H1 (cell line): ENCODE data around the gene EVC2. TPM values are rescaled to one million over a fixed set of nuclear protein-coding genes. Genes with fewer than 3 reads are reported as not detected.

Source experiments
- CTCF ChIA-PET: fragments of 300-600 bp; sonication (Branson Sonifier 250); formaldehyde crosslinking; loops from one replicate; lab custom pipeline; 2021; ENCODE audit not compliant: partially characterized antibody; lab: Charles Lee
- POLR2A ChIA-PET: fragments of 300-600 bp; sonication (Branson Sonifier 250); formaldehyde crosslinking; loops from one replicate; lab custom pipeline; 2021; ENCODE audit warnings: inconsistent platforms; ENCODE audit not compliant: partially characterized antibody; lab: Charles Lee
- DNase-seq, 2 experiments: peaks; one replicate each; pipeline versions ENCODE4 v3.0.0 to v3.0.0-alpha.2; 2010 to 2022; ENCODE audit warnings: low spot score in 2 of 2, low read depth in 1 of 2, mixed read lengths in 1 of 2
- FAIRE-seq: peaks from 2 replicates; lab custom pipeline; 2011; peaks lifted over from hg19 to GRCh38; lab: Jason Lieb, UNC
- H2AFZ ChIP-seq: 2 replicates; pipeline ENCODE4 v1.8.1; 2012; ENCODE audit warnings: low read length, inconsistent platforms
- H2AK5ac ChIP-seq: 2 replicates; pipeline ENCODE4 v1.6.1; 2013; ENCODE audit warnings: low read depth, low read length
- H2BK120ac ChIP-seq: replicated peaks from 2 replicates; pipeline ENCODE3; 2013; ENCODE audit warnings: low read depth, low read length, inconsistent platforms
- H2BK12ac ChIP-seq: 2 replicates; pipeline ENCODE4 v1.6.1; 2013; ENCODE audit warnings: low read depth, low read length
- H2BK15ac ChIP-seq: 2 replicates; pipeline ENCODE4 v1.6.1; 2013; ENCODE audit warnings: low read length
- H2BK20ac ChIP-seq: 2 replicates; pipeline ENCODE4 v1.6.1; 2013; ENCODE audit warnings: low read length
- H2BK5ac ChIP-seq: 2 replicates; pipeline ENCODE4 v1.6.1; 2013; ENCODE audit warnings: low read depth, low read length
- H3K14ac ChIP-seq: 2 replicates; pipeline ENCODE4 v1.6.1; 2013; ENCODE audit warnings: inconsistent platforms; ENCODE audit not compliant: insufficient read length
- H3K18ac ChIP-seq: 2 replicates; pipeline ENCODE4 v1.6.1; 2013; ENCODE audit warnings: low read length; ENCODE audit errors: extremely low read depth
- H3K23ac ChIP-seq: 2 replicates; pipeline ENCODE4 v1.6.1; 2013; ENCODE audit warnings: inconsistent platforms; ENCODE audit not compliant: insufficient read length
- H3K23me2 ChIP-seq: 2 replicates; pipeline ENCODE4 v1.6.1; 2013; ENCODE audit warnings: low read depth, low read length
- H3K27ac ChIP-seq: 2 replicates; pipeline ENCODE4 v1.6.1; 2011; ENCODE audit warnings: low read depth, low read length, inconsistent platforms
- H3K27me3 ChIP-seq, 4 experiments: replicated peaks in 1 of 4; 1 replicate in 1 of 4; 2 replicates in 3 of 4; pipeline versions ENCODE4 v1.6.1 to v1.8.1; 2011 to 2013; ENCODE audit warnings: low read length in 3 of 4, mild to moderate bottlenecking in 3 of 4, inconsistent platforms in 2 of 4, mixed read lengths in 2 of 4, moderate library complexity in 1 of 4; ENCODE audit not compliant: control insufficient read depth in 3 of 4, insufficient read depth in 3 of 4; ENCODE audit errors: extremely low read depth in 1 of 4
- H3K36me3 ChIP-seq, 4 experiments: 2 replicates each; pipeline versions ENCODE4 v1.6.1 to v1.8.1; 2011 to 2013; ENCODE audit warnings: mild to moderate bottlenecking in 4 of 4, low read length in 3 of 4, moderate library complexity in 2 of 4, control low read depth in 1 of 4, inconsistent platforms in 1 of 4; ENCODE audit not compliant: insufficient read depth in 4 of 4, control insufficient read depth in 2 of 4
- H3K4ac ChIP-seq: replicated peaks from 2 replicates; pipeline ENCODE3; 2013; ENCODE audit warnings: low read length, low read depth, mixed read lengths, inconsistent platforms; ENCODE audit not compliant: insufficient read length
- H3K4me1 ChIP-seq, 4 experiments: replicated peaks in 1 of 4; 1 replicate in 1 of 4; 2 replicates in 3 of 4; pipeline versions ENCODE4 v1.6.1 to v1.8.1; 2011 to 2013; ENCODE audit warnings: low read length in 3 of 4, inconsistent platforms in 2 of 4, mixed read lengths in 1 of 4; ENCODE audit not compliant: insufficient read depth in 4 of 4, control insufficient read depth in 3 of 4
- H3K4me2 ChIP-seq, 2 experiments: 2 replicates each; pipeline versions ENCODE4 v1.6.1 to v1.8.1; 2011 to 2013; ENCODE audit warnings: low read depth in 2 of 2, low read length in 2 of 2, control low read depth in 1 of 2, inconsistent platforms in 1 of 2, mild to moderate bottlenecking in 1 of 2; ENCODE audit not compliant: insufficient read depth in 1 of 2
- H3K4me3 ChIP-seq, 4 experiments: fragments of 200-600, 300-600 bp in 1 of 4; sonication (generic), shearing (Covaris generic), sonication (Bioruptor Twin) in 1 of 4; 2 replicates each; pipeline versions ENCODE4 v1.5.1 to v1.8.1; 2011 to 2016; ENCODE audit warnings: low read length in 4 of 4, low read depth in 3 of 4, control low read depth in 2 of 4, inconsistent platforms in 2 of 4, mild to moderate bottlenecking in 2 of 4, mixed read lengths in 1 of 4, moderate library complexity in 1 of 4; ENCODE audit not compliant: insufficient read depth in 2 of 4; ENCODE audit errors: extremely low read depth in 1 of 4
- H3K56ac ChIP-seq: replicated peaks from 2 replicates; pipeline ENCODE3; 2013; ENCODE audit warnings: low read depth, mild to moderate bottlenecking, mixed read lengths, low read length, inconsistent platforms; ENCODE audit not compliant: insufficient read length
- H3K79me1 ChIP-seq: 2 replicates; pipeline ENCODE4 v1.6.1; 2013; ENCODE audit warnings: low read depth, low read length, control low read depth
- H3K79me2 ChIP-seq, 2 experiments: 2 replicates each; pipeline versions ENCODE4 v1.6.1 to v1.8.1; 2012 to 2013; ENCODE audit warnings: low read length in 2 of 2, mild to moderate bottlenecking in 2 of 2, inconsistent platforms in 1 of 2; ENCODE audit not compliant: insufficient read depth in 2 of 2, control insufficient read depth in 1 of 2
- H3K9ac ChIP-seq, 4 experiments: replicated peaks in 1 of 4; 1 replicate in 1 of 4; 2 replicates in 3 of 4; pipeline versions ENCODE4 v1.6.1 to v1.8.1; 2011 to 2013; ENCODE audit warnings: low read depth in 3 of 4, low read length in 3 of 4, control low read depth in 2 of 4, mild to moderate bottlenecking in 2 of 4, moderate library complexity in 2 of 4, inconsistent platforms in 1 of 4; ENCODE audit errors: extremely low read depth in 1 of 4
- H3K9me3 ChIP-seq, 2 experiments: 2 replicates each; pipeline versions ENCODE4 v1.6.1 to v1.8.1; 2012 to 2013; ENCODE audit warnings: mild to moderate bottlenecking in 2 of 2, moderate library complexity in 2 of 2, control low read depth in 1 of 2, inconsistent platforms in 1 of 2, low read depth in 1 of 2, low read length in 1 of 2, mixed read lengths in 1 of 2; ENCODE audit not compliant: insufficient read depth in 2 of 2
- H4K20me1 ChIP-seq, 2 experiments: replicated peaks in 1 of 2; 2 replicates each; pipeline versions ENCODE3 to v1.8.1; 2011 to 2013; ENCODE audit warnings: inconsistent platforms in 2 of 2, low read length in 2 of 2, mild to moderate bottlenecking in 1 of 2; ENCODE audit not compliant: insufficient read depth in 2 of 2, control insufficient read depth in 1 of 2
- H4K5ac ChIP-seq: 2 replicates; pipeline ENCODE4 v1.6.1; 2013; ENCODE audit warnings: low read length, low read depth, mixed read lengths, inconsistent platforms; ENCODE audit not compliant: insufficient read length
- H4K8ac ChIP-seq: 2 replicates; pipeline ENCODE4 v1.8.0; 2013; ENCODE audit warnings: mild to moderate bottlenecking, moderate library complexity, low read length, inconsistent platforms; ENCODE audit not compliant: insufficient read depth; ENCODE audit errors: extremely low read depth
- H4K91ac ChIP-seq: replicated peaks from 2 replicates; pipeline ENCODE3; 2013; ENCODE audit warnings: low read length, mixed read lengths, inconsistent platforms; ENCODE audit not compliant: insufficient read length
- SRF ChIP-seq: IDR thresholded peaks from 2 replicates; pipeline ENCODE4 v1.6.1; 2011; ENCODE audit warnings: mild to moderate bottlenecking, low read depth, low read length, moderate library complexity
- TAF7 ChIP-seq: optimal IDR thresholded peaks from 2 replicates; pipeline ENCODE3; 2011; ENCODE audit warnings: low read depth, mild to moderate bottlenecking, inconsistent platforms, low read length, moderate library complexity, borderline replicate concordance
- TBP ChIP-seq: IDR thresholded peaks from 2 replicates; pipeline ENCODE4 v1.6.1; 2011; ENCODE audit warnings: low read depth, low read length, improper control_type of control experiment
- WGBS, 2 experiments: shearing (Covaris generic) in 1 of 2; methylation state at CpG; one replicate each; pipeline versions ENCODE4 v1.1.6 to v1.1.7; 2013 to 2015; ENCODE audit warnings: low lambda C conversion rate in 2 of 2, mixed read lengths in 2 of 2, inconsistent platforms in 1 of 2, low coverage in 1 of 2, missing lambda C conversion rate in 1 of 2; ENCODE audit not compliant: insufficient replicate concordance in 2 of 2, insufficient coverage in 1 of 2, insufficient read length in 1 of 2; ENCODE audit errors: extremely low coverage in 1 of 2, missing lambda C conversion rate in 1 of 2; 5-methylcytosine and 5-hydroxymethylcytosine counted together
- polyA plus RNA-seq, 7 experiments: library from polyadenylated mRNA; depleted of rRNA in 3 of 7; stranded (reverse) in 5 of 7; unstranded in 2 of 7; fragments of >200 nt in 5 of 7; fragments of 200-250 nt in 2 of 7; gene quantifications; 1 replicate in 5 of 7; 2 replicates in 1 of 7; 4 replicates in 1 of 7; pipeline versions ENCODE4 v1.2.1 to v1.2.3, GENCODE V29; 2011 to 2013; ENCODE audit warnings: missing spikeins in 2 of 7, mixed read lengths in 2 of 7
- total RNA-seq: library from RNA; stranded (reverse); fragmentation: NEBNext Ultra II Directional; extraction: Animal tissue kit (Norgen Biotek cat#: 25700); gene quantifications from 2 replicates; pipeline ENCODE4 v1.2.1, GENCODE V29; 2021

Gene EVC2
- total and polyA plus RNA-seq, 2 of the 8 experiments (the other 6 are each of a cell fraction or from before 2014, with no cell fraction given): 0.73 to 5.9 TPM

DNA sequence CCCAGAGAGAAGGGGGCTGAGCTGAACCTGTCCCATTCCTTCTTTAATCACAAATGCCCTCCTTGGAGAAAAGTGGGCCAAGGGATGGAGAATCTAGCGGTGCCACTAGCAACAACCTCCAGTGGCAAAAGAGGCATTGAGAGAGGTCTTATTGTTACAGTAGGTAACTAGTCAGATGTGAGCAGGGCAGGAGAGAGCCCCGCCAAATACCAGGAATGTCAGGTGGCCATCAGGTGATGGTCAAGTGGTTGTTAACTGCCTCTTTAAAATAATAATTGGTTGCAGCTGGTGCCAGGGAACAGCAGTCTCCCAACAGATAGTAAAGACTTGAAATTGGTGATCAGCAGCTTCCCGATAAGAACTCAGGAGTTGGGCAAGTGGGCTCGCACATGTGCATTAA, 116.1 kb downstream of the EVC2 start:
- H2BK120ac ChIP-seq: peak overlapping the region; percentile 64
- TF ChIP-seq SRF (no peak), TBP (no peak), TAF7 (no peak)
- H3K23ac ChIP-seq: no peak overlapping the region
- H2BK15ac ChIP-seq: peak overlapping the region; percentile 61; the same call in 1 of the 2 replicates
- no peak overlapping the region for H4K8ac ChIP-seq
- H3K27ac ChIP-seq: no peak overlapping the region
- H4K5ac ChIP-seq: no peak overlapping the region
- H3K9ac ChIP-seq: no peak overlapping the region
- H4K20me1 ChIP-seq: no peaks in the 10 kb centered on the region
- H3K4me2 ChIP-seq: peak overlapping the region; percentile 33 to 35; a peak in 2 of 4 replicates
- H2BK12ac ChIP-seq: 0 out of 2 replicates have a peak overlapping the region, but pooled peaks have one; percentile 50
- FAIRE-seq (no peak), DNase-seq (no peak)
- WGBS, 2 experiments: 68% methylated on average over 4 of the region's 4 CpGs; no CpG with 5 or more reads in 1 of the 2 experiments
- peak overlapping the region; percentile 66; the same call in 1 of the 2 replicates for H2BK5ac ChIP-seq
- peaks cover 0 to 13% (median 1%) of the 10 kb centered on the region in 4 experiments; a peak in 3 of 7 replicates for H3K4me1 ChIP-seq
- ChIA-PET CTCF (interaction anchor here (1.8 kb wide), 1 partner anchor 42 kb away, joined by 4 read pairs; no protein-coding TSS in a partner anchor), POLR2A (no interaction called here)
- peak overlapping the region; percentile 61; the same call in 1 of the 2 replicates for H2BK20ac ChIP-seq
- no peak overlapping the region for H3K14ac ChIP-seq
- no peak overlapping the region for H2AFZ ChIP-seq
- no peaks in the 10 kb centered on the region; the same call in 1 of the 2 replicates for H3K23me2 ChIP-seq
- no peak overlapping the region for H3K56ac ChIP-seq
- H3K79me2 ChIP-seq: no peaks in the 10 kb centered on the region
- H4K91ac ChIP-seq: no peak overlapping the region
- peaks cover 0 to 19% (median 3%) of the 10 kb centered on the region in 4 experiments; a peak in 2 of 8 replicates for H3K36me3 ChIP-seq
- H2AK5ac ChIP-seq: 0 out of 2 replicates have a peak overlapping the region, but pooled peaks have one; percentile 53
- peak overlapping the region in 1 of 4 experiments; percentile 3; a peak in 1 of 8 replicates for H3K4me3 ChIP-seq
- H3K9me3 ChIP-seq: peaks cover 27 to 41% of the 10 kb centered on the region in 2 experiments
- H3K79me1 ChIP-seq: no peaks in the 10 kb centered on the region
- H3K18ac ChIP-seq: peak overlapping the region; percentile 71; the same call in 1 of the 2 replicates
- no peaks in the 10 kb centered on the region for H3K27me3 ChIP-seq
- no peak overlapping the region for H3K4ac ChIP-seq
